GM19023 (cell line): ENCODE data around the gene TCAP.

Experiments used
- ATAC-seq: cut with Tn5 transposase; IDR thresholded peaks from one replicate; pipeline ENCODE4 v1.9.1; 2021; ENCODE audit warnings: mild to moderate bottlenecking, moderate library complexity; ENCODE audit not compliant: unreplicated experiment

Gene TCAP

DNA sequence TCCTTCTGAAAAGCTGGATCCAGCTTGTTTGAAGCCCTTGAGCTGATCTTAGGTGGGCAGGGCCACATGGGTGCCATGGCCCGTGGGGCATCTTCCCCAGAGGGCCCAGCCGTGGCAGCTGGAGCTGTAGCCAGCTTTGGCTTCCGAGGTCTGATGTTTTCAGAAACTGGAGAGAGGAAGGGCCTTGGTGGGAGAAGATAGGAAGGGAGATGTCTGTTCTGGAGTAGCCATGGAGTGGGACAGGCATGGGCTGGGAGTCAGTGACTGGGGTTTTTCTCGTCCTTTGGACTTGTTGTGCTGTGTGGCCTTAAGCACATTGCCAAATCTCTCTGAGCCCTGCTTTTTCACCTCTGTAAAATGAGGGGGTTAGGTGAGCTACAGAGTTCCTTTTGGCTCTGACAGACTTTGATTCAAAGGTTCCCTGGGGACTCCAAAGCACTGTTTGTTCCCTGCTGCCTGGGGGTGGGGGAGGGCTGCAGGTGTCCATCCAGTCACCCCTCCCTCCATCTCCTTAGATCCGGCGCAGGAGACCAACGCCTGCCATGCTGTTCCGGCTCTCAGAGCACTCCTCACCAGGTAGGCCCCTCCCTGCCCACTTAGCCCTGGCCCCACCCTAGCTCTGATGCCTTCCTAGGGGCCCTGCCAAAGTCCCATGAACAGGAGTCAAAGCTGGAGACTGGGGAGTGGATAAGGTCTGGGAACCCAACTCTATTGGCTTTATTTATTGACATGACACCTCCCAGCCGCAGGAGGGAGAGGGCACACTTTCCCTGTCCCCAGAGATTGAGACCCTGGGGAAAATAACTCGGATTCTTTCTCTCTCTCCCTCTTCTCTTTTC, 36.3 kb upstream of the TCAP start:
- ATAC-seq = no peak

DNA sequence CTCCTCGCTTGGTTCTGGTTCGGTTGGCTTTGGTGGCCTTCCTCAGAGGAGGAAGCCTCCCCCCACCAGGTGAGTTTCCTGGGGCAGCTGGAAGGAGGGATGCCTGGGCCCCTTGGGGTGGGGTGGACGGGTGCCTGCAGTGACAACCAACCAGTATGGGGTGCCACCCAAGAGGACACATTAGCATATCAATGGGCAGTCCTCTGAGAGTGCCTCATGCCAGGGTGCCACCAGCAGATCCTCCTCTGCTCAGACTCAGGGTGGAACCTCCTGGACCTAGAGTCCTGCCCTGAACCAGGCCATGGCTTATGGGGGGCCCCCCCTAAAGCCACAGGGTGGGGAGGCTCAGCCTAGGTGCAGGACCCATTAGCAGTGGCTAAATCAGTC, 35.7 kb upstream of the TCAP start:
- ATAC-seq = no peak

DNA sequence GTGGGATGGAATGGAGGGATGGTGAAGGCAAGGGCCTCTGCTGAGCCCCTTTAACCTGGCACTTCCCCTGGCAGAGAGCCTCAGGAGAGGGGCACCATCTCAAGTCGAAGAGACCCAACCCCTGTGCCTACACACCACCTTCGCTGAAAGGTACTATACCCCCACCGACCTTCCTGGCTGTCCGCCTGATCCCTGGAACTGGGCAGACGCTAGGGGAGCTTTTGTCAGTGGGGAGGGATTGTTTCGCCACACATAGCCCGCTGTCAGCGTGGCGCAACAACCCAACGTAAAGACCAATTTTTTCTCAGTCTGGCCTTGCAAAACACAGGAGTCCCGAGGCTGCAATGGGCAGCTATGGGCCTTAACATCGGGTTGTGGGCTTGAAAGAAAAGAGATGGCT, 35.3 kb upstream of the TCAP start:
- ATAC-seq = no peak

DNA sequence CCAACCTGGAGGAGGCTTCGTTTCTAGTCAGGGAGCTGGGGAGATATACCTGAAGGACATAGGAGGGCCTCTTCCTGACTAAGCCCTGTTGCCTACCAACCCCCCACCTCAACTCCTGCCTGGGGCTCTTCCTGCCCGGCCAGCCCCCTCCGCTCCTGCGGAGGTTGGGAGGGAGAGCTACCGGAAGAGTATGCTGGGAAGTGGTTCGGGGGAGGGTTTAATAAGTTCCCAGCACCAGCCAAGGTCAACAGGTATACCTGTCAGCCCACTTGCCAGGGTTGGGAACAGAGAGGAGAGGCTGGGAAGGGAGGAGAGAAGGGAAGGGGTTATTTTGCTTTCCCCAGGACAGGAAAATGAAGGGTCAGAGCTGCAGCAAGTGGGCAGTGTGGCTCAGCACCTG, 33.7 kb upstream of the TCAP start:
- ATAC-seq = no peak

DNA sequence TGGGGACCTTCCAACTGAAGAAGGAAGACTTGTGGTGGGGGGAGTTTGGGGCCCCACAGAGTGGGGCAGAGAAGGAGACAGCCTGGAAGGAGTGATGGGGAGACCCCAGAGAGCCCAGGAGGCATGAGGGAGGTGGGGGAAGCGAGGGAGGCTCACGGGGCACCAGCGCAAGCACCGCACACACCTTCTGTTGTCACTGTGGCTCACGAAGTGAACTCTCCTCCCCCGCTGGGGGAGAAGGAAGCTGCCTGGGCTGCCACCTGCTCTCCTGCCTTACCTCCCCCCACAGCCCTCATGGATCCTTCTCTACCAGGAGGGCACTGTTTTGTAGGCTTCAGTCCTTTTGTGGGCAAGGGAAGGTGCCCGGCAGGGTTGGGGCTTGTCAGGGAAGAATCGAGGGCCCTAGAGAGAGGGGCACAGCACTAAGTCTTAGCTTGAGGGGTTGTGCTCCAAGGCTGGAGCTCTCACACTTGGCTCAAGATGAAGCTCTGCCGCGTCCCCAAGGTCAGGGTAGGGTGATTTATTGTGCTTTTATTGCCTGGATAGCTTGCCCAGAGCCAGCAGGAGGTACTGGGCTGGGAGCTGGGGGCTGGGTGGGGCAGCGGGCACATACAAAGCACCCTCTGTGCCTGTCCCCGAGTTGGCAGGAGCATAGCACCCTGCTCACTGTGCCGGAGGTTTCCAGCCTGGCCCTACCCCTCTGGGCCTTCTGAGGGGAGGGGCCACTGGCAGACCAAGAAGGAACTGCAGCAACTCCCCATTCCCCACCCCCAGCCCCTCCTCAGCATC, 32.8 kb upstream of the TCAP start:
- ATAC-seq = no peak

DNA sequence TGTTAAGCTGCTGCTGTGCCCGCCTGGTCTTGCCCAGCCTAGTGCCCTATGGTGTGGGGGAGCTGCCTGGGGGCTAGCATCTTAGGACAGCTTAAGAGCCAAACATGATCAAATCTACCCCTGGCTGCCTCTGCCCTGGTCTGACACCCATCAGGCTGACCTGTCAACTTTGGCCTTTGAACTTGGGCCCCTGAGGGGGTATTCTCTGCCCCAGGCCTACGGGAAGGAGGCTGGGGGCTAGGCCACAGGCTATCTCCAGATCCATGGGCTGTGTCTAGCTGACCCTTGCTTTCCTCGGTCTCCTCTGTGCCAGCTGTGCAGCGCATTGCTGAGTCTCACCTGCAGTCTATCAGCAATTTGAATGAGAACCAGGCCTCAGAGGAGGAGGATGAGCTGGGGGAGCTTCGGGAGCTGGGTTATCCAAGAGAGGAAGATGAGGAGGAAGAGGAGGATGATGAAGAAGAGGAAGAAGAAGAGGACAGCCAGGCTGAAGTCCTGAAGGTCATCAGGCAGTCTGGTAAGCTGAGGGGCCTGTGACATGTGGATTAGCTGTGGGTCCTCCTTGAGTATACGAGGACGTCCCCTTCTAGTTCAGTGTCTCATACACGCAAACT, 31.5 kb upstream of the TCAP start:
- no peak for ATAC-seq

DNA sequence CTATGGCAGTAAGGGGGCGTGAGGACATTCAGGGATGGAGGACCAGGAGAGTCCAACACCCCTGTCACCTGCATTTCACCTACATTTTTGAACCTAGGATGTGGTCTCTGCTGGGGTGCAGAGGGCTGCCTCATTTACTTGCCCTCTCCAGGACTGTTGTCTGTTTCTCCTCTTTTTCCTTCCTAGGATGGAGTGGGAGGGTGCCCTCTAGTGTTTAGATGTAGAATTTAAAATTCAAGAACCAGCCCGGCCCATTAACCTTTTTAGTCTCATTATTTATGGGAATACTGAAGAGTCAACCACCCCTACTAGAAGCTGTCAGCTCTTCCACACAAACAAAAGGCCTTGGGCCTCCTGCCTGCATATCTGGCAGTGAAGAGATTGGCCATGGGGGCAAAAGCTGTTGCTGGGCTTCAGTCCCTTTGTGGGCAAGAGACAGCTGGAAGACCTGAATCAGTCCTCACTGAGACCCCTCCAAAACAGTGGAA, 30.7 kb upstream of the TCAP start:
- ATAC-seq = no peak

DNA sequence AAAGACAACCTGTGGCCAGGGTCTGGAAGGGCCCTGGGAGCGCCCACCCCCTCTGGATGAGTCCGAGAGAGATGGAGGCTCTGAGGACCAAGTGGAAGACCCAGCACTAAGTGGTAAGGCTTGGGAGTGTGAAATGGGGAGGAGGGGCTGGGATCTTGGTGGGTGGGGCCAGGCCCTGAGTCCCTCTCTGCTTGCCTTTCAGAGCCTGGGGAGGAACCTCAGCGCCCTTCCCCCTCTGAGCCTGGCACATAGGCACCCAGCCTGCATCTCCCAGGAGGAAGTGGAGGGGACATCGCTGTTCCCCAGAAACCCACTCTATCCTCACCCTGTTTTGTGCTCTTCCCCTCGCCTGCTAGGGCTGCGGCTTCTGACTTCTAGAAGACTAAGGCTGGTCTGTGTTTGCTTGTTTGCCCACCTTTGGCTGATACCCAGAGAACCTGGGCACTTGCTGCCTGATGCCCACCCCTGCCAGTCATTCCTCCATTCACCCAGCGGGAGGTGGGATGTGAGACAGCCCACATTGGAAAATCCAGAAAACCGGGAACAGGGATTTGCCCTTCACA, 29.5 kb upstream of the TCAP start:
- ATAC-seq = no peak

DNA sequence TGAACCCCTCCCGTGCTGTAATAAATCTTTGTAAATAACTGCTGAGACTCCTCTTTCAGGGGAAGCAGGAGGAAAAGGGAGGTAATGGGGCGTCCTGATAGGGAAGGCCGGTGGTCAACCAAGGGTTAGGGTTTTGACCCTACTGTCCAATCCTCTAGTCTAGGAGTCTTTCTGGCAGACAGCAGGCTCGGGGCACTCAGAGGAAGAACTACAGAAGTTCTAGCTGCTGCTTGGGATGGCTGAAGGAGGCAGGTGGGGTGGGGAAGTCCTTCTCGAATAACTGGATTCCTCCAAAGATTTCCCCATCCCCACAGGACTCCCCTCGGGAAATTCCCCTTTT, 28.6 kb upstream of the TCAP start:
- ATAC-seq = no peak

DNA sequence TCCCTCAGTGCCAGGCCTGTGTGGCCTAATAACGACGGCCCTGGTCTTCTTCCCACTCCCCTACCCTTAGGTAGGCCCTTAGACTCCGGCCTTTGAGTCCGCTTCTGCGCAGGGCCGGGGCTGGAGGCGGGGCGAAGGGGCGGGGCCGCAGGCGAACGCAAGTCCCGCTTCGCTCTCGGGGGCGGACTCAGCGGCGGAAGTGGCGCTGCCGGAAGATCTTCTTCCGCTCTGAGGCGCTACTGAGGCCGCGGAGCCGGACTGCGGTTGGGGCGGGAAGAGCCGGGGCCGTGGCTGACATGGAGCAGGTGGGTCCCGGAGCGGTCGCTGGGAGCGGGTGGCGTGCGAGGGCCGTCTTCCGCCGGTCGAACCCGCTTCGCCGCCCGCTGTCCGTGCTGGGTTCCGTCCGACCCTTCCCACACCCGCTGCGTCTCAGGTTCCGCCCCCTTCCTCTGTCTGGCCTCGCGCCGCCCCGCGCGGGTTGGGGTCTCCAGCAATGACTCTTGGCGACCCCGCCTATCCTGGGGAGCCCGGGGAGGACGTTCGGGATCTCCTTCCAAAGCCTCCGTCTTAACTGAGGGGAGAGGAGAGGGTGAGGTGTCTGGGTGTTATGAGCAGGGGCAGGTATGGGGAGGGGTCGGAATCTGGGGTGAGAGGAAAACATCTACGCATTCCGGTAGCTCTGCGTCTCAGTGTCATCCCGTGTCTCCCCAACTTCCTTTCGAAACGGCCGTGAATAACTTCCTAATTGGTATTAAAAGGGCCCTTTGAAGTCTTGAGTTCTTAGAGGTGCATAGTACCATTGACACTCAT, 28.0 kb upstream of the TCAP start, which contains the start of gene STARD3:
TSS of gene STARD3 (plus strand) at position 218 of the 810 bp plus-strand sequence. CDS start 16,388 bp downstream, outside the sequence.
- ATAC-seq = peak; percentile 80

DNA sequence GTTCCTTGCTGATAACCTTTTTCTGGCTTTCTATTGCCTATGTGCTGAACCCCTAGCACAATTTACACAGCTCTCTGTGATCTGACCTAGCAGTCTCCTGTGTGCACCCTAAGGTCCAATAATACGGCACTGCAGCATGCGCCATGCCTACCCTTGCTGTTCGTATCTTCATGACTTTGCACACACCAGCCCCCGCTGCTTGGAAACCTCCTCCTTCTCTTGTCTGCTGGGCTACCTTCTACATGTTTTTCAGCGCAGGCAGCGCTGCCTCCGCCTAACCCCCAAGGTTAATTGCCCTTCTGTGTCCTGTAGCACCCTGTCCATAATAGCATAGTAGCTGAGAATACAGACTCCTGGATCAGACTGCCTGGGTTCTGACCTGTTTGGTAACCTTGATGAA, 26.8 kb upstream of the TCAP start:
- no peak for ATAC-seq

DNA sequence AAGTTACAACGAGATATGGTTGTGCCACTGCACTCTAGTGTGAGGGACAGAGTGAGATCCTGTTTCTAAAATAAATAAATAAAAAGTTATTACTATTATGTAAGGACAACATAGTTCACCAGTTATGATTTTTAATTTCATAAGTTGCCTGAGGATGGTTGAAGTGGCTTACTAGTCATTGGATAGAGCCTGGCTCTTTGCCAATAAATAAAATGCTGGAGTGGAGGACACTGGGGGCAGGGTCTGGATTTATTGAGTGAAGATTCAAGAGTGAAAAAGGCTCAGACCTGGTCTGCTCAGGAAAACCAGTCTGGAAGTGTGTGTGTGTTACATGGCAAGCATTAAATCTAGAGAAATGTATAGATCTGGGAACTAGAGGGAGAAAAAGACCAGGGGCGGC, 26.1 kb upstream of the TCAP start:
- ATAC-seq = no peak

DNA sequence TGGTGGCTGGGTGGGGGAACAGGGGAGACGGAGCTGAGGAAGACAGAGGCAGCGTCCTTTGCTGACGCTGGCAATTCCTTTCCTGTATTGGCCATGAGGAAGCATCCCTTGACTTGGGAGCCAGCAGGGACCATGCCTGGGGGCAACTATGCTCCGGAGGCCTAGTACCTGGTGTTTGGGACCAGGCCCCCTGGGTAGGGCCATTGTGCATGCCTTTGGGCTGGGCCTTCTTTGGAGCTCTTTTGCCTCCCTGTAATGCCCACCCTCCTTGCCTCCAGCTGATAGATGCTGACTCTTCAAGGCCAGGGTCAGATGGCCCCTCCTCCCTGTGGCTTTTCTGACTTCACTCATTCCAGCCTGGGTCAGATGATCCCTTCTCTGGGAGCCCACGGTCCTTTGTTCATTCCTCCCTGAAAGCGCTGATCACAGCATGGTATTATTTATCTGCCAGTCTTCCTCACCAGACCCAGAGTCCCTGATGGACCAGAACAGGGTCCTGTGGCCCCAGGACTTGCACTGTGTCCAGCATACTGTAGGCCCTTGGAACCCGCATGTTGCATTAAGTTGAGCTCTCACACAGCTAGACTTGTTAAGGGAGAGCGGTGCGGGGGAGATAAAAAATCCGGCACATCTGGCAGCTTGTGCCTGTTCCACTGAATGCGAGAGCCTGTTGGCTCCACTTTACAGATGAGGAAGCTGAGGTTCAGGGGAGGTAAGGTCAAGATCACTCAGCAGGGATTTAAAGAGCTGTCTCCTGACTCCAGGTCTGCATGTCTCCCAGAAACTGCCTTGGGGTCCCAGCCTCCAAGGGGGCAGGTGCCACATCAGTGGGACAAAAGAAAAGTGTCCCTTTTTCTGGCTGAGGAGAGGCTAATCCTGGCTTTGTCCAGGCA, 25.3 kb upstream of the TCAP start:
- no peak for ATAC-seq

DNA sequence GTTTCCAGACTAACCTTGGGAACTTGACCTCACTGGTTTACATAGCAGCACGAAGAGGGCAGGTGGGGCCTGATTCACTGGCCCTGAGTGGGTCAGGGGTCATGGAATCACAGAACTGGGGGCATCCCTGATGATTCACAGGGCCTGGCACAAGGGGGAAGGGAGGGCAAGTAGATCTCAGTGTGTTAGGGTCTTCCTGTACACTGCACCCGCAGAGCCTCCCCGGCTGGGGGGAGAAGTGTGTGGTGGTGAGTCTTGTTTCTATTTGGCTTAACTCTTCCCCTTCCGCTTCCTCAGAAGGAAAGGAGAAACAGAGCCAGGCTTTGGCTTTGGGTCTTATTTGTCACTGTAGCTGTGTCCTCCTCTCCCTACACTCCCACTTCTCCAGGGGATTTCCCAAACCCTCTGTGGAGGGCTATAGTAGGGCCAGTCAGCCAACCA, 24.5 kb upstream of the TCAP start:
- ATAC-seq = no peak

DNA sequence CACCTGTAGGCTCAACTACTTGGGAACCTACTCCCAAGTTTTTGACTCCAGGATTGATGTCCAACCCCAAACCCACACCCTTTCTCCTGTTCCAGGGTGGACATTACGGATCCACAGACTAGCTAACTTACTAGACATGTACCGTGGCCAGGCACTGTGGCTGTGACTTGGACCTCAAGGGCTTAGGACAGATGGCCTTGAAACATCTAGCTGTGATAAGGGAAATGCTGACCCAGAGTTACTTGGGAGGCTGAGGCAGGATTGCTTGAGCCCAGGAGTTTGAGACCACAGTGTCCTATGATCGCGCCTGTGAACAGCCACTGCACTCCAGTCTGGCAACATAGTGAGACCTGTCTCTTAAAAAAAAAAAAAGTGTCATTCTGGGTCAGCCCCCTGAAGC, 24.1 kb upstream of the TCAP start:
- ATAC-seq = no peak

DNA sequence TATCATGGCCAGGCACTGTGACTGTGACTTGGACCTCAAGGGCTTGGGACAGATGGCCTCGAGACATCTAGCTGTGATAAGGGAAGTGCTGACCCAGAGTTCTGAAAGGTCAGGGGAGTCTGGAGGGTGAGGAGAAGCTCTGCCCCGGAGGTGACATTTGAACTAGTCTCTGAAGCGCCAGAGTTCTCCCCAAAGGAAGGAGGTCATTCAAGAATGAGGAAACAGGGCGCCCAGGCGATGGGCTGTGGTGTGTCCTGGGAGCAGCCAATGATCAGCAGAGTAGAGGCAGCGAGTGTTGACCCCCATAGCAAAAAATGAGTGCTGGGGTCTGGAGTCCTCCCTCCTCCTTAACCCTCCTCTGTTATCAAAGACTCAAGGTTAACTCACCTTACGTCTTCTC, 23.3 kb upstream of the TCAP start:
- ATAC-seq = no peak

DNA sequence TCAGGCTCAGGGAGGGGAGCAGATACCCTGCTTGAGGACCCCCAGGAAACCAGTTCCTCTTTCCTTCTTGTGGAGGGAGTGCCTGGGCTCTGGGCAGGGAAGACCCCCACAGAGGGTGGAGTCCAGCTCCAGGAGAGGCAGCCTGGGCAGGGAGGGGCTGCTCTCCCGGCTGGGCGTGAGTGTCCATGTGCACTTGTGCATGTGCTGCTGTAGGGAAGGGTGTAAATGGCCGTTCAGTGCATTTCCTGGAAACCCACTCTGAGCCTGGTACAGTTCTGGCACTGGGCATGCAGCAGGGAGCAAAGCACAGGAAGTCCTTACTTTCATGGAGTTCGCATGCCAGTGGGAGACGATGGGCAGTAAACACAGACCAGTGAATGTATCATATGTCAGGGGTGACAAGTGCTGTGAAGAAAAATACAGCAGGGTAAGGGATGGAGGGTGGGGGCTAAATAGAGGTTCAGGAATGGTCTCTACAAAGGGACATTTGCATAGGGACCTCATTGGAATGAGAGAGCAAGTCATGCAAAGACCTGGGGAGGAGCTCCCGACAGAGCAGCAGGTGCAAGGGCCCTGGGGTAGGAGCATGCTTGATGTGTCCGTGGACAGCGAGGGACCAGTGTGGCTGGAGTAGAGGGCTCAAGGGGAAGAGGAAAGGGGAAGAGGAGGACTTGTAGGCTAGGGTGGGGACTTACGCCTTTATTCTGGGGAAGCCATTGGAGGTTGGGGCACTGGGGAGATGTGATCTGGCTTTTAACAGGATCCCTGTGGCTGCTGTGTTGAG, 22.7 kb upstream of the TCAP start:
- ATAC-seq = no peak

DNA sequence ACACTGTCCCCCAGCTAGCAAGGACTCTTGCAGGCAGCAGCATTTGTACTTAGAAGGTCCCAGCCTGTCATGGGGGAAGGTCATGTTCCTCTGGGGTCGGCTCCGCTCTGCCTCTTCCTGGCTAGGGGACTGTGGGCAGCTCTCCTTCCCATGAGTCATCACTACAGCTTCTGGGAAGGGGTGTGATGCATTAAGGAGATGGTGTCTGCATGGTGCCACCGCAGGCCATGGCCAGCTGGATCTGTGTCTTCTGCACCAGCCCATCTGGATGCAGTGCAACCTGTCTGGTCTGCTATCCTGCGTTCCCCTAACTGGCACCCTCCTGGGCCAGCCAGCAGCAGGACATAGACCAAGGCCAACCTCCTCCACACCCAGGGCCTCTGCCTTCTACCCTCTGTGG, 21.9 kb upstream of the TCAP start:
- ATAC-seq = no peak

DNA sequence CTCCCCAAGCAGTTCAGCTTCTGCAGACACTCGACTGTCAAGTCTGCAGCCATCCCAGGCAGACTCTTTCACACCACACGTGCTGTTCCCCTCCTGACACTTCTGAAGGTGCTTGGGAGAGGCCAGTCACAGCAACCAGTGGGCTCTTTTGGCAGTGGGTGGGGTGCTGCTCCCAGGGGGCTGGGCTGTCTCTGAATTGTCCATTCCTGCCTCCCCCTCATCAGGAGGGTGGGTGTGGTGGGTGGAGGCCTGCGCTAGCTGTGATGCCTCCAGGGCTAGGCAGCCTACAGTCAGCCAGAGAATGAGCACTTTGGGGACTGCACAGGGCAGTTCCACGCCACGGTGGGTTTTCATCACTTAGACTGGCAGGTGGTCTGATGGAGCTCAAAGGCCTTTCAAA, 17.9 kb upstream of the TCAP start:
- ATAC-seq = no peak
